GM19043 (cell line): ENCODE measurements around the gene BTBD16.

Experiments
- ATAC-seq: cut with Tn5 transposase; IDR thresholded peaks from one replicate; pipeline ENCODE4 v1.9.1; 2021; ENCODE audit warnings: low read depth; ENCODE audit not compliant: unreplicated experiment

Gene BTBD16

DNA sequence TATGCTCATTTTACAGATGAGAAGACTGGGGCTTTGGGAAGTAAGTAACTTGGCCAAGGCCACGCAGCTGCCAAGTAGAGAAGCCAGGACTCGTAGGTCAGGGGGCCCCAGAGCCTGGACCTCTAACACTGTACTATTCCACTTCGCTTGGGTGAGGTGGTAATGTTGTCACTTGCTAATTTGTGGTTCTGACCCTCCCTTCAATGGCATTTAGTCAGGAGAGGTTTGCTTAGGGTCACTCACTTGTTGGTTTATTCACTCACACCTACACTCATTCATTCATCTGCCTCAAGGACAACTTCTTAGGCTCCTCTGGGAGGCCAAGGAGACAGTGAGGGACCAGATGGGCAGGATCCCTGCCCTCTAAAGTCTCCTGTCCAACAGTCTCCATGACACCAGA lies 21.3 kb downstream of the BTBD16 start:
- ATAC-seq: no peak

DNA sequence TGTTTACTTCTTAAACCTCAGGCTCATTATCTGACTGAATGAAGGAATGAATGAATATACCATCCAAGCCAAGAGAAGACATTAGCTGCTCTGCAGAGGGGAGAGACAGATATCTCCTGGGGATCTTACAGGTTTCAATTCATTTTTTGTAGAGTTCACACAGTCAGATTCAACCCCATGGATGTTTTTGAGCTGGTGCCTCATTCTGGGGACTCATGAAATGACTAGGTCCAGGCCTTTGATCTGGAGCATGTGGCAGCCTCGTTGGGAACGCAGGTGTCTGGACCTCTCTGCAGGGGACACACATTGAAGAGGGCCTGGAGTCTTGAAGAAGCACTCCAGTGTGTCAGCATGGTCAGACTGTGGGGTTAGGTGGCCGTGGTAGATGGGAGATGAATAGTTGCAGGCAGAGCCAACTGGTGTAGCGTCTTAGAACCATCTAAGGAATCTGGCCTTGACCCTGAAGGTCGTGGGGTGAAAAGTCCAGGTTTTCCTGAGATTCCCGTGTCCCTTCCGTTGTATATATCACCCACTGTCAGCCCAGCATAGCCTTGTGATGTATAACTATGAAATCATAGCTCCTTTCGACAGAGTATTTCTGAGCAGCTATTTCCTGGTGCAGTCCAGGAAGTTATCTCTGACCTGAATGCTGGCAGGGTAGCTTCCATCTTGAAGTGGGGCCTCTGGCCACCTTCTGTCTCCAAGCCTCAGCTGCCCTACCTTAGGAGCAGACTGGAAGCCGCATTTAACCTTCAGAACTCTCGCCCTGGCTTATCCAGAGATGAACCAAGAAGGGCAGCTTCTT lies 22.3 kb downstream of the BTBD16 start:
- ATAC-seq: no peak

DNA sequence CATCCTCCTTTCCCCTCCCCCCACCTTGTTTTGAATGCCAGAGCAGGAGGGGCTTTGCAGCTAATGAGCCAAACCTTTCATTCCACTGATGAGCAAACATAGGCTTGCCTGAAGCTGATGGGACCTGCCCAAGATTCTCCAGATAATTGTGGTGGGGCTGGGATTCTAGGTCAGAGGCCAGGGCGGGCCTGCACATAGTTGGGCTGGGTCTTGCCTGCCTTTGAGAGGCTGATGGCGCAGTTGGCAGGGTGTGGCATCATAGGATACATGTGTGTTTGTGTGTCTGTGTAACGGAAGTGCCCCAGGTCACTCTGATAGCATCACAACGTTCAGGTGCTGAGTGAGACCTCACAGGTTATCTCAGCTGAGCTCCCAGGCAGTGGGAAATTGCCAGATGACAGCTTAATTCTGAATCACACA lies 22.9 kb downstream of the BTBD16 start:
- no peak for ATAC-seq

DNA sequence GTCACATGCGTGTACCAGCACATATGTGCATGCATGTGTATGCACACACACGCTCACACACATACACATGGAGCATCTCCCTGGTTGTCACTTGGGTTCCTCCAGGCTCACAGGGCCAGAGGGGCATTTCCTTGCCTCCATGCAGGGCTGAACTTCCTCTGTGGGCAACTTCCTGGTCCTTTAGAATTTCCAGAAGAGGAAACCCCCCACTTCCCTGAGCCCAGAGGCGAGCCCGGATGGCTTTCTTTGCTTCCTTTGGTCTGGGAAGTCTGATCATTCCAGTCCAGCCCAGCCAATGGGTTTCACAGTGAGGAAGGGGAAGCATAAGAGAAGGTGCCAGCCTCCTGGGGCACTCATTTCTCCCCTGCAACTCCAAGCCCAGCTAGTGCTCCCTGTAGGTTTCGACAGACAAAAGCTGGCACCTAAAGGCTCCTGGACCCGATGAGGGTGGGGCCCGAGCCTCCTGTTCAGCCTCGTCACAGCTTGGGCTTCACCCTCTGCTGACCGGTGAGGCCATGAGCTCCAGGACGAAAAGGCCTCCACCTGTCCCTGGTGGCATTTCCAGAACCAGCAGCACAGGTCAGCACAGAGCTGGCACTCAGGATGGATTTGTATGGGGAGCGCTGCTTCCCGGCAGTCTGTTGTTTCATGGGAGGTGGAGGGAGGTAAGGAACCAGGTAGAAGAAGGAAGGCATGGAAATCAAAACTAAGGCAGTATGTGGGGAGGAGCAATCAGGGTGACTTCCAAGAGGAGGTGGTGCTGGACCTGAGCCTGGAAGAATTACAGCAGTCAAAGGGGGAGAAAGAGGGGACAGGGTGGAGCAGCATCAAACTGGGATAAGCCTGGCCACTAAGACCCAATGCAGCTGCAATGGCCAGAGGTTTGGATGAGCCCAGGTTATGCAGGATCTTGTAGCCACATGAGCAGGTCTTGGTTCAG lies 23.7 kb downstream of the BTBD16 start:
- no peak for ATAC-seq

DNA sequence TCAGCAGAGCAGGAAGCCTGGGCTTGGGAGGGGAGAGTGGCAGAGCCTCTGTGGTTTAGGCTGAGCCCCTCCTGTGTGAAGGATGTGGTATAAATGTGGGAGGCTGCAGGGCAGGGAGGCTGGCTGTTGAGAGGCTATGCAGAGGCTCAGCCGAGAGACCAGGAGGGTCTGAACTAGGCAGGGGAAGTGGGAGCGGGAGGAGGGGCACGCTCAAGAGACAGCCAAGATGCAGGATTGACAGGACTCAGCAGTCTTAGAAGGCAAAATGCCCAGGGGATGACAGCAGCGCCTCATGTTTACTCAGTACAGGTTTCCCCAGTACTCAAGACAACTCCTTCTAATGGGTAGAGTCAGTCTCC lies 24.3 kb downstream of the BTBD16 start:
- no peak for ATAC-seq

DNA sequence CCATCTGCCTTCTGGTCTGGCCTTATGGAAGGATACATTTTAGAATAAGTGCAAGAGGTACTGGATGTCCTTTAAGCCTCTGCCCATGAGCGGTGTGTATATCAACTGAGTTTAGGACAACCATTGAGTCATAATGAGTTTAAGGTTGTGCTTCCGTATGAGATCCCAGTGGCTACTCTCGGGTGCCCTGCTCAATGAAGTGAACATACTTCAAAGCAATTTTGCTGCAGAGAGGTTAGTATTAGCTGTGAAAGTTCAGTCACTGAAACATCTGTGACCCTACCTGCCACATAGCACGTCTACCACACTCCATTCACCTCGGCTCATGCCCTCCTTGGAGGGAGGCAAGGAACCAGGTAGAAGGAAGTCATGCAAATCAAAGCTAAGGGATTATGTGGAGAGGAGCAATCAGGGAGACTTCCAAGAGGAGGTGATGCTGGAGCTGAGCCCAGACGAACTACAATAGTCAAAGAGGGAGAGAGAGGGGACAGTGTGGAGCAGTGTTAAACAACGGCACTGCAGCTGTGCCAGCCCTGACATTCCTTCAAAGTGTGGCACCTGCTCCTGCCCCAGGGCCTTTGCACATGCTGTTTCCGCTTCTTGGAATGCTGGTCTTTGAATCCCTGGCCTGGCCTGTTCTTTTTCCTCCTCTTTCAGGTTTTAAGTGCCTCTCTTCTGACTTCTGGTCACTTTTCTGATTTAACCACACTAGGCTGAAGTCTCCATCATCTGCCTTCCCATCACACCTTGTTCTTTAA lies 25.4 kb downstream of the BTBD16 start:
- ATAC-seq: no peak

DNA sequence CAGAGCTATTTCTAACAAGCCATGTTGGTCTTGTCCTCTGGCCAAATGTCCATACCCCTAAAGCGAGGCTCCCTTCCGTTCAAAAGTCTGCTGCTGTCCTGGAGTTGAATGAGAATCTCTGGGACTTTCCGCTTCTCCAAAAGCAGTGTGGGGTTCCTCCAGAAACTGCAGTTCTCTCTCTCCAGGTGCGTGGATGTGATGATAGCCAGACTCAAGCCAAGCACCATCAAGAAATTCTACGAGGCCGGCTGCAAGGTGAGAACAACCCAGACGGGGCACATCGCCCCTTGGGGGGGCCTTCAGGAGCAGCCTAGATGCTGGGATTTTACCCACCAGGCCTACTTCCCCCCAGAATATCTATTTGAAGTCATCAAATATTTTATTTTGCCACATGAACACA lies 26.5 kb downstream of the BTBD16 start:
- no peak for ATAC-seq

DNA sequence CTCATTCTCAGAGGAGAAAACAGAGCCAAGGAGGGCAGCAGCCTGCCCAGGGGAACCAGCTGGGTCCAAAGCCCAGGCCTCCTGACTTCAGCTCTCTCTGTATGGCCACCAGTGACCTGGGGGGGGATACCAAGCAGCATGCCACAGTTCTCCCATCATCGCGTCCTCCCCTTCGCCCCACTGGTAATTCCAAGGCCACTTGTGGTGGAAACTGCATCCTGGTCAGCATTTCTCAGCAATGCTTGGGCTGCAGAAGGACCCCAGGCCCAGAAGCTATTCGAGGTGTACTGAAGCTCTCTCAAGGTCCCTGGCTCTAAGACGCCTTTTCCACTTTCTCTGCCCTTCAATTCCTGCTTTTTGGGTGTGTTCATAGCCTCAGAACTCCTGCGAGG lies 27.1 kb downstream of the BTBD16 start:
- ATAC-seq: no peak

DNA sequence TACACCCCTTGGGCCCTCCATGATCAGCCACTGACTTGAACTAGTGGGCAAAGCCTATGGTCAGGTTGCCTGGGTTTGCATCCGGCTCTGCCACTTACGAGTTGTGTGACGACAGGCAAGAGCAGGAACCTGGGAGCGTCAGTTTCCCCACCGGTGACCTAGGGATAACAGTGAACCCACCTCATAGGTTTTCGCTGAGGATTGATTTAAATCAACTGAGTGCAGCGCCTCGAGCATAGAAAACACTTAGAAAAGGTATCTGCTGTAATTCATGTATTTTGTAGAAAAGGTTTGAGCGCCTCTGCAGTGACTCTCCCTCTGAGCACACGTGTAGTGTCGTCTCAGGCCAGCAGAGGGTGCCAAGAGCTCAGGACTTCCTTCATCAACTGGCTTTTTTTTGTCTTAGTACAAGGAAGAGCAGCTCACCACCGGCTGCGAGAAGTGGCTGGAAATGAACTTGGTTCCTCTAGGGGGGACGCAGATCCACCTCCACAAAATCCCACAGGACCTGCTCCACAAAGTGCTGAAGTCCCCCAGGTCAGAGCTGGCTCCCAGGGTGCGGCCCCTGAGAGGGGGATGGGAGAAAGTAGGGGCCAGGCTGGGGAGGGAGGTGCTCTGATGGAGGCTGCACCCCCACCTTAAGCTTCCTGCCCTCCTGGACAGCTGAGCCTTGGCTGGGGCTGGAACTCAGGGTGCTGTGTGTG lies 27.7 kb downstream of the BTBD16 start:
- ATAC-seq: peak; percentile 67

DNA sequence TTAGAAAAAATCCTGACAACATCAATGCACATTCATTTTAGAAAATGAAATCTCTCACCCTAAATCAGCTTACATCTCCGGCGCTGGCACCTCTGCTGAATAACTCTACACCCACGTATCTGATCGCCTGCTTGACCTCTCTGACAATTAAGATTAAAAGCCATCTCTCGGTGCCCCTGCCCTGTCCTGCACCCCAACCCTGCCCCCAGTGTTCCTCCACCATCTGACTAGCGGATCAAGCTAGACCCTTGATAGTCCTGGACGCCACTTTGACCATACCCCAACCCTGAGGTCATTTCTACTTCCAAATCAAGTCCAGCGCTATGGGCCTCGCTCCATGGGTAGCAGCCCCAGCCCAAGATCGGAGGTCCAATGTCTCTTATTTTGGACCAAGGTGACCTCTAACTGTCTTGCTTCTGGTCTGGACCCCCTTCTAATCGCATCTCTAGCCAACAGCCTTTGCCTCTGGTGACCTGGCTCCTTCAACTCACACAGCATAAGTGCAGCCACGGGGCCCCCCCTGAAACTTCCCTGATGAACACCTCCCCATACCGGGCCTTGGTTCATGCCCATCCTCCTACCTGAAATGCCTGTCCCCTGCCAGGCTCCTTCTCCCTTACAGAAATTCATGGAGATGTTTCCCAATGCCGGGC lies 28.5 kb downstream of the BTBD16 start:
- ATAC-seq: no peak

DNA sequence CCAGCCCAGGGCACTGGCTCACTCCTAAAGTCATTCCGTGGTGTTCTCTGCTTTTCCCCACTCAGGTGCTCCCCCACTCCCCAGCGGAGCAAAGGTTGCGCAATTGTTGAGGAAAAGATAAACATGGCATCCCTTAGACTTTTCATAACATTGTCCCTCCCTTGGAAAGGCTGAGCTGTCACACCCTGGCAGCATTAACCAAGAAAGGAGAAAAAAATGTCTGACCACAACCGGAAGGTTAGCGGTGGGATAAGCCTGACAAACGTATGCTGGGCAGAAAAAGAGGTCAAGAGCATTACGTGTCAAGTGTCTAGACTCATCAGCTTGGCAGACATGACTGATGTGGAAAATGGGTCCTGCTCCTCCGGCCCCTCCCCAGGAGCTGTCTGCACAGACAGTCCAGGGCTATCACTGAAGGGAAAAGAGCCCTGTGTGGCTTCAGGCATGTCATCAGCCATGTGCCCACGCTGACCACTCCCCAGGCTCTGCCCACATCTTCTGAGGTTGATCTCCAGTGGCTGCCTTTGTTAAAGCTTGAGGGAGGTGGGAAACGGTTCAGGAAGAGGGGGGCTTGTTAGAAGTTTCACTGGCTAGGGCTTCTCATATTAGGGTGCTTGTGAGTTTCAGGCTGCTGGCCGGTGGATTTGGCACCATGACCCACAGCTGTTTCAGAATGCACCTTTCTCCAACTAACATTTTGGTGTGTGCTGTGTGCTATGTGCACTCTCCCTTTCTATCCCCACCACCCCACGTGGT lies 30.1 kb downstream of the BTBD16 start:
- no peak for ATAC-seq

DNA sequence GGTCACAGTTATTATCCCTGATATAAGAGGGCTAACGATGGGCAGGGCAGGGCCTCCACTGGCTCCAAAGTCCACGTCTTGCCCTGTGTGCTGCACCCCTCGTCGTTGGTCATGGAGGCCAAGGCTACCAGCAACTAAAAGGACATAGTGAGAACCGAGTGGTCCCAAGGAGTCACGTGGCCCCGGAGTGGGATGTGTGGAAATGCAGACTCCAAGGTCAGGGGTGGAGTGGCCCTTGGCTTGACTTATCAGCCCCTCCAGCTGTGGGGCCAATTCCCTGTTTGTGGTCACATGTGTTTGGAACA lies 30.7 kb downstream of the BTBD16 start:
- no peak for ATAC-seq

DNA sequence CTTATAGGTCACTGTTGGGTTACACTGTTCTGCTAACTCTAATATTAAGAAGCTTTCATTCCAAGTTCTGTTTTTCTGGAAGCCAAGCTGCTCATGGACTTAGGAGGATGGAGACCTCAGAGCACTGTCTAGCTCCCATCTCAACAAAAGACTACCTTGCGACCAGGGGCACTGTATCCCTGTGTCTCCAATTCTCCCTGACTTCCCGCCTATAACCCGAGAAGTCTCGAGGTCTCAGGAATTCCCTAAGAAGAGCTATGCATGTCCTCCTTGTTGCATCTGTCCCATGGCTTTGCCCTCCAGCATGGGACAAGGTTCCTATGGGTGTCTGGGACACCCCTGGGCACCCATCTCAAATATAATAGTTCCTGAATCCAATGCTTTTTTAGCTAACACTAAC lies 31.2 kb downstream of the BTBD16 start:
- no peak for ATAC-seq

DNA sequence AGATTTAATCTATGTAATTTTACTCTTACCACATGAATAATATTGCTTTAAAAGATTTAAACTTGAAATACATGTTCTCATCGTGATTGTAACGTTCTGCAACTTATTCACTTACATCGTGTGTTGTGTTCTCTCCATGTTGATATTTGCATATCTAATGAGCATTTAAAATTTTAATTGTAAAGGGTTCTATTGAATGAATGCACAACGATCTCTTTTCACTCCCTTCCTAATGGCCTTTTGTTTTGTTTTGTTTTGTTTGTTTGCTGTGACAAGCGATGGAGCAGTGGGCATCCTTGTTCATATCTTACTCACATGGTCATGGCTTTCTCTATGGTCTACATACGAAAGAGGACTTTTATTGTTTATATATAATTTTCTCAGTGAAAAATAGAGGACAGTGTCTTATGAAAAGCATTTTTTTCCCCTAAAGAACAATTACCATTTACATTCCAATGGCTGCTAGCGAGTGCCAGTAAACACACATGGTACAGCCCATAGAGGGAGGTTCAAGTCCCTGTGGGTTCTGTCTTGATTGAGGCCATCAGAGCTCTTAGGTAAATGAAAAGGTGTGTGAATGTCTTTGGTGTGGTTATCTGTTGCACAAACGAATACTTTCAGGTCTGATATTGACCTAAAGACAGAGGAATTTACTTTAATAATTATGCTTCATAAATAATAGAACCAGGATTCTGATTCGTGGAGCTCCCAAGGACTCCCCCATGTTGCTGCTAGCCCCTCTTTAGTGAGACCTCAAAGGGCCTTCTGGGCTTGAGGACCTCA lies 32.4 kb downstream of the BTBD16 start:
- ATAC-seq: no peak

DNA sequence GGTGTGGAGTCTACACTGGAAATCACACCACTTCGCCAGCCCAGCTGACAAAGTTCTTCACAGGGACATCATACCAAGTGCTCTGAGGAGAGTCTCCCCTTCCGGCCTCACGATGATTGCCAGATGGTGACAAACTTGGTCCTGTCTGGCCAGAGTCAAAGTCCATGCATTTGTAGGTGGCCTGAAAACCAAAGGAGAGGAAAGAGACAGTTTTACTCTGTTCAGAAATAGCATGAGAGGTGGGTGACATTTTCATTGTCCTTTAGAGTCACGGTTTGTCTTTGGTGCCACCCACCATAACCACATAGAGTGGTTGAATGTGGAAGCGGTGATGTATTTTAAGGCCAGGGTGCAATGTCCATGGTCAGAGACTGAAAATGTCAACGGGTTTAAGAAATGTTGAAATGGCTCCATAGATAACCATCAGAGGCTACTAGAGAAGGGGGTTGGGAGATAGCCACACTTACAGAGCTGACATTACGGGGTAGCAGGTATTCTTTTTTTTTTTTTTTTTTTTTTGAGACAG lies 33.0 kb downstream of the BTBD16 start:
- ATAC-seq: no peak

DNA sequence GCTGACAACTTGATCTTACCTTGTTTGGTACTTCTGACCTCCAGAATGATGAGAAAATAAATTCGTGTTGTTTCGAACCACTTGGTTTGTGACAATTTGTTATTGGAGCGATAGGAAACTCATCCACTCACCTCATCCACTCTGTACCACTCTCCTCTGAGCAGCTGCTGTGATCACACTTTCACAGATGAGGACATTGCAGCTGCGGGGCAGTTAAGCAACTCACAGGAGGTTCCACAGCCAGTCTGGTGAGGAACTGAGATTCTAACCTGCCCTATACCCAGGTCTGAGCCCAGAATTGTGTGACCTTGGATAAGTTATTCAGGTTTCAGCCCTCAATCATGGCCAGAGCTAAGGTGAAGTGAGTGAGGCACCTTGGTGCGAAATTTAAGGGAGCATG lies 35.2 kb downstream of the BTBD16 start:
- no peak for ATAC-seq

DNA sequence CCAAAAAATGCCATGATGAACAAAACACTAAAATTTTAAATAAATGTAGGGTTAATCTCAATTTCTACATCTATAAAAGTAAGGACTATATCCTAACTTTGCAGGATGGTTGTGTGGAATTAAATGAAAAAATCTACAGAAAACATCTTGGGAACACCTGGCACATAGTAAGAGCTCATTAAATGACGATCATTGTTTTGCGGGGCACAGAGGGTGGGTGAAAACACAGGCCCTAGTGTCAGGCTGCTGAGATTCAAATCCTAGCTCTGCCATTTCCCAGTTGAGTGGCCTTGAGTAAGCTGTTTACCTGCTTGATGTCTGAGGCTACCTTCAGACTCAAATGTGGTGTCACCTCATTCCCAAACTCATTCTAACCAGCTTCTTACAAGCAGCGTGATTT lies 35.6 kb downstream of the BTBD16 start:
- ATAC-seq: no peak

DNA sequence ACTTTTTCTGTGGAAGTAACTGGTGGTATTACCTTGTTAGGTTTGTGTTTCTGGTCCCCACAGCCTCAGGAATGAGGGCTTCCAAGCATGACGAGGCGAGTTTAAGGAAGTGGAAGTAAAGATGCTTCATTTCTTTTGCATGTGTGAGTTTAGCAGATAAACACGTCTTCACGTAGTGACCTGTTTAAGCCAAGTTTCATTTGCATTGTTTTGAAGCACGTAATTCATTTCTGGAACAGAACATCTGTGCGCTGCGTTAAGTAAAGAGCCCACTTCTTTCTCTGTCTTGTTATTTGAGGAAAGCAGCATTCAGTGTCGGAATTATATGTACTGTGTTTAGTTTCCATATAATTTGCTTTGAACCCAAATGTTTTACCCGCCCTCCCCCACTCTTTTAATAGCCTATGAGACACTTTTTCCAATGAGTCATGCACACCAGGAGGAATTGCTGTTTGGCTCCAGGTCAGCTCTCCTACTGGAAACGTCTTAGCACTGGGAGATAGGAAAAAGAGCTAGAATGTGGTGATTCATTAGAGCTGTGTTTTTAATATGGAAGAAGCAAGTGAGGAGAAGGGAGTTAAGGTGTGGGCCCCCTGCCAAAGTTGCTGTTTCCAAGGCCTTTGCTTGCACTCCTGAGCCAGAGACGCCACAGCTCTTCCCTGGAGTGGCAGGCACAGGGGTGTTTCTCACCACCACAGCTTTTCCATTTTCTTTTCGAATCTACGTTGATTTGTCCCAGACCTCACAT lies 36.7 kb downstream of the BTBD16 start:
- peak; percentile 84 for ATAC-seq
